Germinal center (tissue), 1 donor: ENCODE data around the gene MKI67.

Experiments
- DNase-seq: peaks from one replicate; pipeline ENCODE4 v3.0.0; 2012; ENCODE audit warnings: mixed read lengths, low spot score

MKI67 gene

GRCh38 chr10:128050121-128050516 is 76.1 kb downstream of the MKI67 start:
- no peak for DNase-seq

- no peak for DNase-seq
Measured at GRCh38 chr10:128049226-128050120, 76.8 kb downstream of the MKI67 start.

- DNase-seq, result no peak
Measured at GRCh38 chr10:128048819-128049210, 77.4 kb downstream of the MKI67 start.

GRCh38 chr10:128047991-128048818 is 78.0 kb downstream of the MKI67 start:
- DNase-seq, result peak; percentile 31

GRCh38 chr10:128047351-128047750 is 78.9 kb downstream of the MKI67 start:
- peak; percentile 93 for DNase-seq

GRCh38 chr10:128046953-128047290 is 79.3 kb downstream of the MKI67 start:
- no peak for DNase-seq
